CD14-positive monocyte (primary cell): ENCODE results near the gene RPS19. TPM values are rescaled to one million over a fixed set of nuclear protein-coding genes. Genes with fewer than 3 reads are reported as not detected.
A peak's percentile ranks its signal among the peaks of the same experiment; 100 is the strongest.

Experiments used
- DNase-seq, 3 donors: peaks; one replicate each; pipeline ENCODE4 v3.0.0-alpha.2; 2011 to 2022
- H2AFZ ChIP-seq: 2 replicates; pipeline ENCODE4 v1.6.0; 2012; ENCODE audit warnings: mild to moderate bottlenecking, low read depth, low read length, inconsistent platforms; ENCODE audit not compliant: insufficient read depth, poor library complexity, severe bottlenecking
- H3K27ac ChIP-seq, 2 donors: 1 replicate in 1 of 2; 2 replicates in 1 of 2; pipeline ENCODE4 v1.5.1; 2012 to 2013; ENCODE audit warnings: low read length in 2 of 2, control low read depth in 1 of 2, inconsistent platforms in 1 of 2, low read depth in 1 of 2, mild to moderate bottlenecking in 1 of 2
- H3K27me3 ChIP-seq, 2 donors: one replicate each; pipeline versions ENCODE4 v1.6.0 to v1.6.1; 2011 to 2013; ENCODE audit warnings: low read length in 2 of 2; ENCODE audit not compliant: control insufficient read depth in 2 of 2, insufficient read depth in 2 of 2
- H3K36me3 ChIP-seq, 2 donors: replicated peaks in 1 of 2; 1 replicate in 1 of 2; 2 replicates in 1 of 2; pipeline versions ENCODE4 v1.5.1 to v1.6.1; 2012 to 2013; ENCODE audit warnings: low read length in 2 of 2, control low read depth in 1 of 2, inconsistent platforms in 1 of 2, mild to moderate bottlenecking in 1 of 2; ENCODE audit not compliant: insufficient read depth in 2 of 2, control insufficient read depth in 1 of 2
- H3K4me1 ChIP-seq, 2 donors: 1 replicate in 1 of 2; 2 replicates in 1 of 2; pipeline versions ENCODE4 v1.5.1 to v1.6.1; 2012 to 2013; ENCODE audit warnings: low read length in 2 of 2, control low read depth in 1 of 2, inconsistent platforms in 1 of 2, mild to moderate bottlenecking in 1 of 2, moderate library complexity in 1 of 2; ENCODE audit not compliant: insufficient read depth in 2 of 2, control insufficient read depth in 1 of 2
- H3K4me2 ChIP-seq: replicated peaks from 2 replicates; pipeline ENCODE3; 2012; ENCODE audit warnings: low read length, moderate library complexity, mild to moderate bottlenecking; ENCODE audit not compliant: poor library complexity, severe bottlenecking; ENCODE audit errors: extremely low read depth
- H3K4me3 ChIP-seq, 3 experiments: fragments of 200-600 bp in 1 of 3; sonication (generic) in 1 of 3; replicated peaks in 1 of 3; 1 replicate in 2 of 3; 2 replicates in 1 of 3; pipeline ENCODE4 v1.5.1; 2011 to 2013; ENCODE audit warnings: low read length in 3 of 3, mild to moderate bottlenecking in 3 of 3, control low read depth in 2 of 3, low read depth in 2 of 3, inconsistent platforms in 1 of 3, moderate library complexity in 1 of 3
- H3K79me2 ChIP-seq: 2 replicates; pipeline ENCODE4 v1.6.0; 2012; ENCODE audit warnings: mild to moderate bottlenecking, control low read depth, inconsistent platforms, low read length, moderate library complexity; ENCODE audit not compliant: insufficient read depth
- H3K9ac ChIP-seq: 2 replicates; pipeline ENCODE4 v1.6.0; 2017; ENCODE audit warnings: low read length, mild to moderate bottlenecking; ENCODE audit not compliant: insufficient read depth, poor library complexity, severe bottlenecking
- H3K9me3 ChIP-seq, 2 donors: replicated peaks in 1 of 2; 1 replicate in 1 of 2; 2 replicates in 1 of 2; pipeline versions ENCODE4 v1.5.1 to v1.6.1; 2012 to 2013; ENCODE audit warnings: low read length in 2 of 2, control low read depth in 1 of 2; ENCODE audit not compliant: control insufficient read depth in 1 of 2, insufficient read depth in 1 of 2
- H4K20me1 ChIP-seq: 2 replicates; pipeline ENCODE4 v1.6.0; 2012; ENCODE audit warnings: mild to moderate bottlenecking, low read length, control low read depth, moderate library complexity; ENCODE audit not compliant: insufficient read depth
- H3K27ac Mint-ChIP-seq, 7 donors: one replicate each; pipeline ENCODE4 v1.8.0; 2020; ENCODE audit warnings: mild to moderate bottlenecking in 7 of 7, mixed read lengths in 7 of 7, moderate library complexity in 6 of 7, inconsistent platforms in 2 of 7
- H3K27me3 Mint-ChIP-seq, 3 donors: one replicate each; pipeline ENCODE4 v1.8.0; 2021 to 2022; ENCODE audit warnings: low read depth in 3 of 3, mild to moderate bottlenecking in 3 of 3, mixed read lengths in 3 of 3, moderate library complexity in 3 of 3, inconsistent platforms in 1 of 3
- H3K36me3 Mint-ChIP-seq, 2 donors: one replicate each; pipeline ENCODE4 v1.8.0; 2020; ENCODE audit warnings: mixed read lengths in 2 of 2, inconsistent platforms in 1 of 2, mild to moderate bottlenecking in 1 of 2
- H3K4me1 Mint-ChIP-seq: one replicate; pipeline ENCODE4 v1.8.0; 2020; ENCODE audit warnings: mild to moderate bottlenecking, mixed read lengths
- H3K4me3 Mint-ChIP-seq, 2 donors: one replicate each; pipeline ENCODE4 v1.8.0; 2020; ENCODE audit warnings: mild to moderate bottlenecking in 2 of 2, mixed read lengths in 2 of 2, moderate library complexity in 1 of 2
- H3K9me3 Mint-ChIP-seq, 7 donors: one replicate each; pipeline ENCODE4 v1.8.0; 2020 to 2022; ENCODE audit warnings: mixed read lengths in 7 of 7, mild to moderate bottlenecking in 6 of 7, moderate library complexity in 6 of 7, inconsistent platforms in 2 of 7
- WGBS: methylation state at CpG from one replicate; pipeline ENCODE4 v1.1.5; 2013; ENCODE audit warnings: missing lambda C conversion rate; ENCODE audit not compliant: insufficient coverage; 5-methylcytosine and 5-hydroxymethylcytosine counted together
- intact Hi-C, 2 donors: fragments of 100-400 bp; cut with micrococcal nuclease; formaldehyde crosslinking; loops; one replicate each; pipeline versions ENCODE4 v1.15.0 to v1.15.1; 2023
- polyA plus RNA-seq, 3 donors: library from polyadenylated mRNA; depleted of rRNA in 1 of 3; unstranded in 2 of 3; stranded (reverse) in 1 of 3; fragments of 300-500 nt in 2 of 3; fragments of >200 nt in 1 of 3; fragmentation: Illumina TruSeq in 2 of 3; gene quantifications; 1 replicate in 2 of 3; 2 replicates in 1 of 3; pipeline ENCODE4 v1.2.3, GENCODE V29; 2012 to 2021
- TF ChIP-seq, protein P1 (sequence below): fragments of 200-600 bp; IDR thresholded peaks from one replicate; pipeline ENCODE4 v1.8.0; 2022; ENCODE audit warnings: antibody characterized with exemption, mild to moderate bottlenecking

Gene RPS19
- polyA plus RNA-seq, 3 donors, result 1,234 to 2,117 (median 1,424) TPM

DNA sequence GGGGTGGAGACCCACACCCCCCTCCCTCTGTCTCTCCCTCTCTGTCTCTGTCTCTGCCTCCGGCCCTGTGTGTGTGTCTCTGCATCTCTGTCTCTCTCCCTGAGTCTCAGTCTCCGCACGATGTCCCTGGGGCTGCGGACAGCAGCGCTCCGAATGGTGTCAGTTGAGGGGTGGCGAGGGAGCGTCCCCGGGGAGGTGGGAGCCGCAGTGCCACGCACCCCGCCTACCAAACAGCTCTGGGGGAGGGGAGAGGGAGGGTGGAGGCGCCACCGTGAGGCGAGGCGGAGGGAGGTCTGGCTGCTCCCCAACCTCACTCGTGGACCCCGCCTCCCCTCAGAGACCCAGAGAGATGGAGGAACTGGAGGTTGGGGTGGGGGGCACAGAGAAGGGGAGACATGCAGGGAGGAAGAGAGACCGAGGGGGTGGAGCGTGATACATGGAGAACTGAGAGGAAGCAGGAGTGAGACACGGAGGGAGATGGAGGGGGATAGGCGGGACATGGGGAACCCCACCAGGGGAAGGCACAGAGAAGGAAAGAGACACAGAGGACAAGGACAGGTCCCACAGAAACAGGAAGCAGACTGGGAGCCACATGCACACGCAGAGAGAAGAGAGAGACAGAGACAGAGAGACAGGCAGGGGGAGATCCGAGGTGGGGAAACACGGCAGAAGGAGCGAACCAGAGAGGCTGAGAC, 61.0 kb downstream of the RPS19 start:
- Histone ChIP-seq H3K79me2 (no peaks in the 10 kb centered on the region), H2AFZ (no peak overlapping the region), H3K9me3 (peaks cover 0 to 8% of the 10 kb centered on the region in 2 donors), H3K9ac (no peak overlapping the region), H3K4me3 (no peak overlapping the region), H3K27ac (no peak overlapping the region), H3K36me3 (no peaks in the 10 kb centered on the region), H3K4me2 (no peak overlapping the region), H3K27me3 (peaks cover 25 to 75% of the 10 kb centered on the region in 2 donors), H3K4me1 (no peaks in the 10 kb centered on the region), H4K20me1 (no peaks in the 10 kb centered on the region)
- WGBS, result 3% methylated on average over 9 of the region's 26 CpGs
- Mint-ChIP-seq H3K4me3 (peak overlapping the region in 1 of 2 donors; percentile 82), H3K27ac (no peak overlapping the region), H3K36me3 (peaks cover 0 to 11% of the 10 kb centered on the region in 2 donors), H3K9me3 (peaks cover 0 to 9% (median 3%) of the 10 kb centered on the region in 7 donors), H3K27me3 (peaks cover 0 to 28% (median 18%) of the 10 kb centered on the region in 3 donors), H3K4me1 (peaks cover 6% of the 10 kb centered on the region)
- intact Hi-C loops, result no loop called here
- DNase-seq, result peak in 1 of 3 donors; percentile 54
- TF ChIP-seq, protein P1, sequence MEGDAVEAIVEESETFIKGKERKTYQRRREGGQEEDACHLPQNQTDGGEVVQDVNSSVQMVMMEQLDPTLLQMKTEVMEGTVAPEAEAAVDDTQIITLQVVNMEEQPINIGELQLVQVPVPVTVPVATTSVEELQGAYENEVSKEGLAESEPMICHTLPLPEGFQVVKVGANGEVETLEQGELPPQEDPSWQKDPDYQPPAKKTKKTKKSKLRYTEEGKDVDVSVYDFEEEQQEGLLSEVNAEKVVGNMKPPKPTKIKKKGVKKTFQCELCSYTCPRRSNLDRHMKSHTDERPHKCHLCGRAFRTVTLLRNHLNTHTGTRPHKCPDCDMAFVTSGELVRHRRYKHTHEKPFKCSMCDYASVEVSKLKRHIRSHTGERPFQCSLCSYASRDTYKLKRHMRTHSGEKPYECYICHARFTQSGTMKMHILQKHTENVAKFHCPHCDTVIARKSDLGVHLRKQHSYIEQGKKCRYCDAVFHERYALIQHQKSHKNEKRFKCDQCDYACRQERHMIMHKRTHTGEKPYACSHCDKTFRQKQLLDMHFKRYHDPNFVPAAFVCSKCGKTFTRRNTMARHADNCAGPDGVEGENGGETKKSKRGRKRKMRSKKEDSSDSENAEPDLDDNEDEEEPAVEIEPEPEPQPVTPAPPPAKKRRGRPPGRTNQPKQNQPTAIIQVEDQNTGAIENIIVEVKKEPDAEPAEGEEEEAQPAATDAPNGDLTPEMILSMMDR, result no peak

DNA sequence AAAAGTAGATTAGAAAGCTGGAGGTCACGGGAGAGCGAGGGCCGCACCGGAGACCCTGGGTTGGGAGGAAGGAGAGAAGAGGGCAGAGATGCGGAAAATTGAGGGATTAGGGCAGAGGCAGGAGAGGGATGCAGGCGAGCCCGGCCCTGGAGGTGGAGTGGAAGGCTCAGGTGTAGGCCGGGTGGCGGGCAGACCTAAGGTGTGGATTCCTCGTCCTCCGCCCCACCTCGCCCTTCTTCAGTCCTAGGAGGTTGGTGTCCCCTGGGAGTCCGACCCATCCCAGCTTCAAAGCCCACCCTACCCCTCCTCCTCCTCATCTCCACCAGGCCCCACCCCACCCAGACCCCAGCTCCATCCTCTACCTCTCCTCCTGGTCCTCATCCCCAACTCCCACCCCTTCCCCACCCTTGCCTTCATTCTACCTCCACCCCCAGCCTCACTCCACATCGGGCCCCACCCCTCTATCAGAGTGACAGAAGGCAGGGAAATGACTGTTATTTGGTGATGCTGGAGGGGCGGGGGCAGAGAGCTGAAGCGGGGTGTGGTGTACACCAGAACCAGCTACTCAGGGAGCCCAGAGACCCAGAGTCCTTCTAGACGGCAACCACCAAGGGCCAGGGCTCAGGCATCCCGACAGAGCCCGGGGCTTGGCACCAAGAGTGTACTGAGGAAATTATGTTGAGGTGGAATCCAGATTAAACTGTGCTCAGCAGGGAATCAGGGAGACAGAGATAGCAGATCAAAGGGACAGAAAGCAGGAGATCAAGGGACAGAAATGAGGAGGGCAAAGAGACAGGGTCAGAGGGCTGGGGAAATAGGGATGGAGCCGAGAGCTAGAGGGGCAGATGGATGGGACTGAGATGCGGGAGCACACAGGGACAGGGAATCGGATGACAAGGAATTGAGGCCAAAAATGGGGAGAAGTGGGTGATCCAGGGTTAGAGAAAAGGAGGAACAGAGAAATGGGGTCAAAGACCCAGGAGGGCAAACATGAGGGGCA, 61.8 kb downstream of the RPS19 start:
- Mint-ChIP-seq H3K4me3 (peak overlapping the region in 1 of 2 donors; percentile 82), H3K9me3 (peaks cover 0 to 9% (median 3%) of the 10 kb centered on the region in 7 donors), H3K27me3 (peaks cover 0 to 28% (median 18%) of the 10 kb centered on the region in 3 donors), H3K4me1 (peaks cover 6% of the 10 kb centered on the region), H3K27ac (peak overlapping the region in 1 of 7 donors; percentile 27), H3K36me3 (peaks cover 0 to 11% of the 10 kb centered on the region in 2 donors)
- Histone ChIP-seq H3K27ac (no peak overlapping the region), H3K9ac (no peak overlapping the region), H4K20me1 (no peaks in the 10 kb centered on the region), H3K9me3 (no peaks in the 10 kb centered on the region), H3K36me3 (no peaks in the 10 kb centered on the region), H3K4me1 (no peaks in the 10 kb centered on the region), H3K27me3 (peaks cover 29 to 75% of the 10 kb centered on the region in 2 donors), H2AFZ (no peak overlapping the region), H3K4me3 (no peak overlapping the region), H3K79me2 (no peaks in the 10 kb centered on the region), H3K4me2 (no peak overlapping the region)
- TF ChIP-seq, protein P1, result no peak
- WGBS, result 27% methylated on average over 16 of the region's 22 CpGs
- intact Hi-C loops, result no loop called here
- no peak for DNase-seq
